SK-N-MC (cell line): ENCODE data around the gene NPAS2.

Experiments used
- EZH2 ChIP-seq: fragments of 200-600 bp; sonication (generic); IDR thresholded peaks from one replicate; pipeline ENCODE4 v1.6.1; 2017; ENCODE audit warnings: antibody characterized with exemption
- FOXP2 ChIP-seq: optimal IDR thresholded peaks from 2 replicates; pipeline ENCODE3; 2011; ENCODE audit warnings: mild to moderate bottlenecking, moderate library complexity; ENCODE audit not compliant: insufficient read depth; ENCODE audit errors: extremely low read length, control extremely low read depth
- POLR2AphosphoS5 ChIP-seq: IDR thresholded peaks from 2 replicates; pipeline ENCODE4 v1.6.1; 2012; ENCODE audit warnings: mild to moderate bottlenecking, low read depth, low read length, borderline replicate concordance

DNA sequence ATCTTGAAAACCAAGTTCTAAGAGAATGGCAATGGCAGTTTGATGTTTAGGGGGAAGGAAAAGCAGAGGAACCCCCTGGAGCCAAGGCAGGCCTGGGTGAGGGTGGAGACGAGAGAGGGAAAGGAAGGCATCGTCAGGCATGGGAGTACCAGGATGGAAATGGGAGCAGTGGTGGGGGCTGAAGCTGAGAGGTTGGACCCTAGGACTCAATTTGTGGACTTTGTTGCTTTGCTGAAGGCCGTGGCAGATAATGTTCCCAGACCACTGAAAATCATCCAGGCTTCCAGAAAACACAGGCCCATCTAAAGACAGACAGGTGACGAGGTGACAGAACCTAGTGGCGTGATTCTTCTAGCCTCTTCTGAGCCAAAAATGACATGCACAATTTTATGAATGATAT lies 4.9 kb downstream of the NPAS2 start:
- TF ChIP-seq POLR2AphosphoS5 (no peak), EZH2 (no peak), FOXP2 (no peak)
